ENCODE measurements around the gene PIEZO2.

The PIEZO2 gene

DNA sequence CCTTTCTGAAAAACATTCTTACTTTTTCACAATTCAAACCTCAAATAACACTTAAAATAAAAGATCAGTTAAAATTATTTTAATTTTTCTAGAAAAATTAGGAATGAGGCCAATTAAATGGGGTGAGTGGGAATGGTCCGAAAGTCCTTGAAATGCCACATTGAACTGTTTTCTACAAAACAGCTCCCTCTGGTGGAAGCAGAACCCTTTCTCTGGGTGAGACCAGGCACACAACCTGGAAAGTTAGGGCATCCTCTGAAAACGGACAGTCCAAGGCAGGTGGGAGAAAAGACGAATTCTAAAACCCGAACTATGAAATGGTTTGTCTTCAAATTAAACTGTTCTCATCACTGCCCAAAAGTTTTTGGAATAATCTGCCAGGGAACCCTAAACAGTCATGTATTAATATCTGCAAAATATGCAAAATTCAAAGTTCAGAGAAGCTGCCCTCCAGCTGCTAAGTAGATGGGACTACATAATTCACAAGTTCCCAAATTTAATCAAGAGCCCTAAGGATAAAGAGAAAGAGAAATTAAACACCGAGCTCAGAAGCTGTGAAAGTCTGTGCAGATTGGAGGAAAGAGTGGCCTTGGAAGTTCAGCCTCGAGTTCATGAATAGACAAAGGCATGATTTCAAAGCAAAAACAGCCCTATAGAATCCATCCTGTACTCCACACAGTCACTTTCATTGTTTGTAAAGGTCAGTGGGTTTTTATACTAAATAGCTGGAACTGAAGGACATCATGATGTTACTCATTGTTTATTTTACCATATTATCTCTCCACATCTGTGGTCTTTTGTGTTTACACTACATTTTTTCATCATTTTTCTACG, 108.3 kb downstream of the PIEZO2 start:
- peak; percentile 85 for ATAC-seq
- TF ChIP-seq ZNF70 (CRISPR knock-in tag; IDR thresholded peaks at IDR 0.05) (no peak), ESRRG (CRISPR knock-in tag; IDR thresholded peaks at IDR 0.05) (no peak), RARB (CRISPR knock-in tag; IDR thresholded peaks at IDR 0.05) (no peak), OSR1 (CRISPR knock-in tag; IDR thresholded peaks at IDR 0.05) (no peak), TSHZ2 (CRISPR knock-in tag; IDR thresholded peaks at IDR 0.05) (no peak), ARNTL (CRISPR knock-in tag; IDR thresholded peaks at IDR 0.05; ENCODE audit: borderline replicate concordance, low read depth) (no peak), PPARA (CRISPR knock-in tag; IDR thresholded peaks at IDR 0.05; ENCODE audit: borderline replicate concordance) (no peak), ZFP30 (CRISPR knock-in tag; IDR thresholded peaks at IDR 0.05) (no peak), ZNF8 (CRISPR knock-in tag; IDR thresholded peaks at IDR 0.05) (no peak), GLIS3 (CRISPR knock-in tag; IDR thresholded peaks at IDR 0.05) (no peak), SNAI2 (CRISPR knock-in tag; IDR thresholded peaks at IDR 0.05) (no peak), TOX (CRISPR knock-in tag; IDR thresholded peaks at IDR 0.05; ENCODE audit: borderline replicate concordance) (no peak), TCF4 (CRISPR knock-in tag; IDR thresholded peaks at IDR 0.05; ENCODE audit: borderline replicate concordance) (no peak), CSDC2 (CRISPR knock-in tag; IDR thresholded peaks at IDR 0.05) (no peak), ZNF565 (CRISPR knock-in tag; conservative IDR thresholded peaks at IDR 0.05; ENCODE audit: low read depth) (no peak), ISL1 (CRISPR knock-in tag; IDR thresholded peaks at IDR 0.05) (no peak)
- TF ChIP-seq, protein P1, sequence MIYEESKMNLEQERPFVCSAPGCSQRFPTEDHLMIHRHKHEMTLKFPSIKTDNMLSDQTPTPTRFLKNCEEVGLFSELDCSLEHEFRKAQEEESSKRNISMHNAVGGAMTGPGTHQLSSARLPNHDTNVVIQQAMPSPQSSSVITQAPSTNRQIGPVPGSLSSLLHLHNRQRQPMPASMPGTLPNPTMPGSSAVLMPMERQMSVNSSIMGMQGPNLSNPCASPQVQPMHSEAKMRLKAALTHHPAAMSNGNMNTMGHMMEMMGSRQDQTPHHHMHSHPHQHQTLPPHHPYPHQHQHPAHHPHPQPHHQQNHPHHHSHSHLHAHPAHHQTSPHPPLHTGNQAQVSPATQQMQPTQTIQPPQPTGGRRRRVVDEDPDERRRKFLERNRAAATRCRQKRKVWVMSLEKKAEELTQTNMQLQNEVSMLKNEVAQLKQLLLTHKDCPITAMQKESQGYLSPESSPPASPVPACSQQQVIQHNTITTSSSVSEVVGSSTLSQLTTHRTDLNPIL (CRISPR knock-in tag; IDR thresholded peaks at IDR 0.05; ENCODE audit: low read depth) = no peak
- TF ChIP-seq, protein P2, sequence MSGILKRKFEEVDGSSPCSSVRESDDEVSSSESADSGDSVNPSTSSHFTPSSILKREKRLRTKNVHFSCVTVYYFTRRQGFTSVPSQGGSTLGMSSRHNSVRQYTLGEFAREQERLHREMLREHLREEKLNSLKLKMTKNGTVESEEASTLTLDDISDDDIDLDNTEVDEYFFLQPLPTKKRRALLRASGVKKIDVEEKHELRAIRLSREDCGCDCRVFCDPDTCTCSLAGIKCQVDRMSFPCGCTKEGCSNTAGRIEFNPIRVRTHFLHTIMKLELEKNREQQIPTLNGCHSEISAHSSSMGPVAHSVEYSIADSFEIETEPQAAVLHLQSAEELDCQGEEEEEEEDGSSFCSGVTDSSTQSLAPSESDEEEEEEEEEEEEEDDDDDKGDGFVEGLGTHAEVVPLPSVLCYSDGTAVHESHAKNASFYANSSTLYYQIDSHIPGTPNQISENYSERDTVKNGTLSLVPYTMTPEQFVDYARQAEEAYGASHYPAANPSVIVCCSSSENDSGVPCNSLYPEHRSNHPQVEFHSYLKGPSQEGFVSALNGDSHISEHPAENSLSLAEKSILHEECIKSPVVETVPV (CRISPR knock-in tag; IDR thresholded peaks at IDR 0.05) = no peak

GRCh38 chr18:11040359-11040758, 109.0 kb downstream of the PIEZO2 start:
- ATAC-seq = no peak
- no peak for TF ChIP-seq PATZ1 (CRISPR knock-in tag; IDR thresholded peaks at IDR 0.05; ENCODE audit: borderline replicate concordance)
- no peak for TF ChIP-seq RARB (CRISPR knock-in tag; IDR thresholded peaks at IDR 0.05)
- TF ChIP-seq TSHZ2 (CRISPR knock-in tag; IDR thresholded peaks at IDR 0.05) = no peak
- no peak for TF ChIP-seq TOX (CRISPR knock-in tag; IDR thresholded peaks at IDR 0.05; ENCODE audit: borderline replicate concordance)
- no peak for TF ChIP-seq ZNF565 (CRISPR knock-in tag; conservative IDR thresholded peaks at IDR 0.05; ENCODE audit: low read depth)

Data from SK-N-SH treated with all-trans-retinoic acid at 6 μM for 48 hours (cell line).